OCI-LY3 (cell line): Measurements from ENCODE around the gene SNX6.

Experiments
- CTCF ChIP-seq: fragments of 200-600, 300-600 bp; sonication (generic); IDR thresholded peaks from 2 replicates; pipeline ENCODE4 v1.5.1; 2014; ENCODE audit warnings: antibody characterized with exemption, low read length, low read depth
- EZH2phosphoT487 ChIP-seq: fragments of 200-600 bp; shearing (Covaris generic); IDR thresholded peaks from 2 replicates; pipeline ENCODE4 v1.6.1; 2018; ENCODE audit warnings: antibody characterized with exemption, mixed run types, low read depth

GRCh38 chr14:34619471-34619870 is 10.5 kb downstream of the SNX6 start:
- TF ChIP-seq CTCF (no peak), EZH2phosphoT487 (no peak)
